Hepatocyte (in vitro differentiated cells): ENCODE measurements around the gene DNAJC5G. TPM values are rescaled to one million over a fixed set of nuclear protein-coding genes. Genes with fewer than 3 reads are reported as not detected.
A peak's percentile ranks its signal among the peaks of the same experiment; 100 is the strongest.

ENCODE experiments used
- DNase-seq: peaks from one replicate; pipeline ENCODE4 v3.0.0-alpha.2; 2016; ENCODE audit warnings: low spot score
- H2AFZ ChIP-seq: fragments of 200-600 bp; sonication (generic); 2 replicates; pipeline ENCODE4 v1.6.0; 2016; ENCODE audit warnings: antibody characterized with exemption, mild to moderate bottlenecking
- H3K27ac ChIP-seq: fragments of 200-600 bp; sonication (generic); 2 replicates; pipeline ENCODE4 v1.5.1; 2016; ENCODE audit warnings: mild to moderate bottlenecking
- H3K27me3 ChIP-seq: fragments of 200-600 bp; sonication (generic); 2 replicates; pipeline ENCODE4 v1.6.1; 2016
- H3K36me3 ChIP-seq: fragments of 200-600 bp; sonication (generic); replicated peaks from 2 replicates; pipeline ENCODE4 v1.5.1; 2016; ENCODE audit warnings: low read depth; ENCODE audit not compliant: insufficient read depth
- H3K4me1 ChIP-seq: fragments of 200-600 bp; sonication (generic); 2 replicates; pipeline ENCODE4 v1.5.1; 2016; ENCODE audit warnings: mild to moderate bottlenecking, moderate library complexity; ENCODE audit not compliant: insufficient read depth
- H3K4me2 ChIP-seq: fragments of 200-600 bp; sonication (generic); 2 replicates; pipeline ENCODE4 v1.6.0; 2016
- H3K4me3 ChIP-seq: fragments of 200-600 bp; sonication (generic); 2 replicates; pipeline ENCODE4 v1.5.1; 2016; ENCODE audit warnings: mild to moderate bottlenecking
- H3K79me2 ChIP-seq: fragments of 200-600 bp; sonication (generic); 2 replicates; pipeline ENCODE4 v1.6.0; 2017; ENCODE audit warnings: mild to moderate bottlenecking
- H3K9me2 ChIP-seq: fragments of 200-600 bp; sonication (generic); replicated peaks from 2 replicates; pipeline ENCODE4 v1.6.0; 2017; ENCODE audit warnings: mild to moderate bottlenecking; ENCODE audit not compliant: insufficient read depth
- H3K9me3 ChIP-seq: fragments of 200-600 bp; sonication (generic); 2 replicates; pipeline ENCODE4 v1.5.1; 2016; ENCODE audit warnings: low read depth, mild to moderate bottlenecking
- H4K20me1 ChIP-seq: fragments of 200-600 bp; sonication (generic); 2 replicates; pipeline ENCODE4 v1.6.0; 2016; ENCODE audit warnings: mild to moderate bottlenecking; ENCODE audit not compliant: insufficient read depth, poor library complexity, severe bottlenecking
- CTCF ChIP-seq: fragments of 200-600 bp; sonication (generic); IDR thresholded peaks from 2 replicates; pipeline ENCODE4 v1.5.1; 2016; ENCODE audit warnings: antibody characterized with exemption, mild to moderate bottlenecking; ENCODE audit not compliant: poor library complexity
- EZH2 ChIP-seq: fragments of 200-600 bp; sonication (generic); IDR thresholded peaks from 2 replicates; pipeline ENCODE4 v1.6.1; 2016; ENCODE audit warnings: antibody characterized with exemption, mild to moderate bottlenecking, borderline replicate concordance
- EZH2phosphoT487 ChIP-seq: fragments of 200-600 bp; sonication (generic); IDR thresholded peaks from one replicate; pipeline ENCODE4 v1.6.1; 2018; ENCODE audit warnings: antibody characterized with exemption, mild to moderate bottlenecking, low read depth, moderate library complexity; ENCODE audit not compliant: unreplicated experiment, severe bottlenecking
- WGBS: methylation state at CpG from one replicate; pipeline ENCODE4 v1.1.6; 2016; ENCODE audit warnings: low lambda C conversion rate; ENCODE audit errors: missing lambda C conversion rate; 5-methylcytosine and 5-hydroxymethylcytosine counted together
- polyA plus RNA-seq: library from polyadenylated mRNA; unstranded; fragments of >200 nt; fragmentation: Nextera tagmentation; extraction: Ambion mirVana; gene quantifications from 2 replicates; pipeline ENCODE4 v1.2.1, GENCODE V29; 2016
- total RNA-seq: library from RNA; depleted of rRNA; stranded (reverse); fragments of >200 nt; gene quantifications from 2 replicates; pipeline ENCODE4 v1.2.3, GENCODE V29; 2014

DNAJC5G gene
- total and polyA plus RNA-seq, 2 experiments from 2014 or later: not detected

- peaks cover 5% of the 10 kb centered on the region for H3K4me1 ChIP-seq
- no peak overlapping the region for H3K27ac ChIP-seq
- H3K4me2 ChIP-seq: peak overlapping the region; percentile 29
- TF ChIP-seq CTCF (no peak), EZH2phosphoT487 (no peak), EZH2 (no peak)
- H3K4me3 ChIP-seq: no peak overlapping the region
- no peaks in the 10 kb centered on the region for H3K9me3 ChIP-seq
- no peaks in the 10 kb centered on the region for H3K36me3 ChIP-seq
- no peaks in the 10 kb centered on the region for H3K79me2 ChIP-seq
- no peaks in the 10 kb centered on the region for H4K20me1 ChIP-seq
- no peak overlapping the region for H2AFZ ChIP-seq
- 23% methylated on average over 50 of the region's 51 CpGs for WGBS
- peaks cover 48% of the 10 kb centered on the region for H3K27me3 ChIP-seq
- no peaks in the 10 kb centered on the region for H3K9me2 ChIP-seq
- DNase-seq: no peak
Measured at GRCh38 chr2:27306573-27307286, 31.5 kb downstream of the DNAJC5G start.

- DNase-seq: no peak
- Histone ChIP-seq H3K4me2 (peak overlapping the region; percentile 49), H4K20me1 (no peaks in the 10 kb centered on the region), H3K36me3 (no peaks in the 10 kb centered on the region), H3K9me2 (no peaks in the 10 kb centered on the region), H2AFZ (no peak overlapping the region), H3K27me3 (peaks cover 48% of the 10 kb centered on the region), H3K4me1 (peaks cover 5% of the 10 kb centered on the region), H3K79me2 (no peaks in the 10 kb centered on the region), H3K27ac (no peak overlapping the region), H3K9me3 (no peaks in the 10 kb centered on the region), H3K4me3 (no peak overlapping the region)
- 30% methylated on average over 14 of the region's 14 CpGs for WGBS
- TF ChIP-seq EZH2 (no peak), CTCF (no peak), EZH2phosphoT487 (no peak)
Measured at GRCh38 chr2:27307287-27307544, 32.0 kb downstream of the DNAJC5G start.

- no peaks in the 10 kb centered on the region for H3K79me2 ChIP-seq
- peak; percentile 26 for TF ChIP-seq EZH2phosphoT487
- TF ChIP-seq EZH2: peak; percentile 89
- TF ChIP-seq CTCF: no peak
- peaks cover 48% of the 10 kb centered on the region for H3K27me3 ChIP-seq
- H3K4me1 ChIP-seq: peaks cover 5% of the 10 kb centered on the region
- H4K20me1 ChIP-seq: no peaks in the 10 kb centered on the region
- no peaks in the 10 kb centered on the region for H3K9me3 ChIP-seq
- WGBS: 11% methylated on average over 55 of the region's 75 CpGs
- H3K4me3 ChIP-seq: no peak overlapping the region
- H3K4me2 ChIP-seq: peak overlapping the region; percentile 49
- H3K9me2 ChIP-seq: no peaks in the 10 kb centered on the region
- DNase-seq: no peak
- no peaks in the 10 kb centered on the region for H3K36me3 ChIP-seq
- H3K27ac ChIP-seq: no peak overlapping the region
- no peak overlapping the region for H2AFZ ChIP-seq
Measured at GRCh38 chr2:27307545-27308358, 32.5 kb downstream of the DNAJC5G start.
